ENCODE data around the gene ARHGEF16. TPM values are rescaled to one million over a fixed set of nuclear protein-coding genes. Genes with fewer than 3 reads are reported as not detected.

Gene ARHGEF16
- total RNA-seq, 1 donor from 2014 or later = 7.6 TPM

DNA sequence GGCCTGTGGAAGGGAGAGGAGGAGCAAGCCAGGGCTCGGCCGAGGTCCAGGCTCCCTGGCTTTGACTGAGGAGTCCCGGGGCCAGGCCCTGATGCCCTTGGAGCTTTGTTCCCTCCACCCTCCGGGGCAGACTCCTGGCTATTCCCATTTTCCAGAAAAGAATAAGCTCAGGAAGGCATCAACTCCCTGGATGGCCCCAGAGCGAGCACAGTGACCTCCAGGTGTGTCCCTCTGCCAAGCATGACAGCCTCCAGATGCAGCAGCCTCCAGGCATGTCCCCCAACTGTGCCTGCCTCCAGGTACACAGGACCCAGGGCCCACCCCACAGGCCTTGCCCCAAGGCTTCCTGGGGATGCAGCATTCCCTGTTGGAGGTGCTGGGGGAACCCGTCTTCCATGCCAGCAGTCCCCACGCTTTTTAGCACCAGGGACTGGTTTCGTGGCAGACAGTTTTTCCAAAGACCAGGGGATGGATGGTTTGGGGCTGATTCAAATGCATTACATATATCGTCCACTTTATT lies 15.7 kb upstream of the ARHGEF16 start:
- no peak for DNase-seq

DNA sequence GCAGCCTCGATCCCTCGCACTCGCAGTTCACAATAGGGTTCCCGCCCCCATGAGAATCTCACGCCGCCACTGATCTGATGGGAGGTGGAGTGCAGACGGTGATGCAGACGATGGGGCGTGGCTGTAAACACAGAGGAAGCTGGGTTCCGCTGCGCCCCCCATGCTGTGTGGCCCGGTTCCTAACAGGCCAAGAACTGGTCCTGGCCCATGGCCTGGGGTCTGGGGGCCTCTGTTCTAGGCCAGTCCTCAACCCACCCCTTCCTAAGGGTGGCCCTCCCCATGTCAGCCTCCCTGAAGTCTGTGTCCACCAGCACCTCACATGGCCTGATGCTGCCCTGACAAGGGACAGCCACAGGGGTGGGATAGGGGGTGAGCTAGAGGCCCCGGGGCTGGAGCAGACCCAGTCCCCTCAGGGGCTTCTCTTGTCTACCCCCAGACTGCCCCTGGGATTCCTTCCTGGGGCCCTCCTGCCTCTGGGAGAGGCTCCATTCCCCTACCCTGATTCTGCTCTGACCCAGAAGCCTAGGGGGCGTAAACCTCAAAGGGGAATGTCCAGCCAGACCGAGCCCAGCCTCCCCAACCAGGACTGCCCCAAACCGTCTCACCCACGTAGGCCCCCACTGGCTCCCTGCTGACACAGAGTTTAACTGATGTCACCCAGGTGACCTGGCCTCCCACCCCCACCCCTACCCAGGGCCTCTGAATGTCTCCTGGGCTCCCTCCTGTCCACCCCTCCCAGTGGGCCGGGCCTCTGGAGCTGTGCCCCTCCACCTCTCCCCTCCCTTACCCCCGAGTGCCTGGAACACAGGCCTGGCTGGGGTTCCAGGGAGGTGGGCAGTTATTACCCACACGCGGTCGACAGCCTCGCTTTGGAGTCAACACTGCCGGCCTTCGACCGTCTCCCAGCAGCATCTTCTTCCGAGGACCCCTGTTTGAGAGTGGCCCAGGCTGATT lies 14.8 kb upstream of the ARHGEF16 start:
- DNase-seq = no peak

DNA sequence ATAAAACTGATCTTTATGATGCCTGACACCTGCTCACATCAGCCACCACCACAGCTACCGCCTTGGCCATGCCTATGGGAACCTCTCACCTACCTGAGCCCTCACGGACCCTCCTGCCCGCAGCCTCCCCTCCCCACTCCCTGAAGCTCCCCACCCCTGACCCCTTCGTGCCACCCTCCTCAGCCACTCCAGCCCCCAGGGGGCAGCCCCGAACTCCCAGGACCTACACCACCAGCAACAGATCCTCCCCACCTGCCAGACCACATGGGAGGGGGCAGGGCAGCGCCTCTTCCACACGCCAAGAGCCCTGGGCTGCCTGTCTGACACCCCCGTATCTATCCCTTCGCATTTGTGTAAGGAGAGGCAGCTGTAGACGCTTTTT lies 14.2 kb upstream of the ARHGEF16 start:
- DNase-seq = no peak

DNA sequence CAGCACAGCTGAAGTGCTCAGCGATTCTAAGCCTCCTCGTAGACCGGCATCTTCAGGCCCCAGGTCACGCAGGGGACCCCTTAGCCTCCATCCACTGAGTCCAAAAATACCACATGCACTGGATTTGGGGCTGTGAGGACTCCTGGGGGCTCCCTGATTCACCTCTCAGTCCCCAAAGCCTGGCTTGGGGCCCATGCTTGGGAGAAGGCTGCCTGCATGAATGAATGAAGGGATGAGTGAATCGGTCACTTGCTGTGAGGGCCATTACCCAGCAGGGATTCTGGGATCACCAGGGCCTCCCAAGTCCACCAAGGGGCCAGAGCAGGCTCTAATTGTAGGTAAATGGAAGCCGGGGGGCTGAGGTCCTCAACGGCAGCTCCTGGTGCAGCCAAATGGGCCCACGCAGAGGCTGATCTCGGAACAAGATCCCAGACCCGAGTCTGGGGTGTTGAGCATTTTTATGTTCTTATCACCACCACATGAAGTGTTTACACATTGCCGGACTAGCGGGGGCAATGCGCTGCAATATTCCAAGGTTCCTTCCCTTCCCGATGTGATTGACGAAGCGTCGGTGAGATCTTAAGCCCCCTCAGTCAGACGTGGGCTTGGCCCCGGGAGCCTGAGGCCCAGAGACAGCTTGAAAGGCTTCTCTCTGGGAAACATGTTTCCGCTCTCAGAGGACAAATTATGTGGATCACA lies 13.6 kb upstream of the ARHGEF16 start:
- no peak for DNase-seq

DNA sequence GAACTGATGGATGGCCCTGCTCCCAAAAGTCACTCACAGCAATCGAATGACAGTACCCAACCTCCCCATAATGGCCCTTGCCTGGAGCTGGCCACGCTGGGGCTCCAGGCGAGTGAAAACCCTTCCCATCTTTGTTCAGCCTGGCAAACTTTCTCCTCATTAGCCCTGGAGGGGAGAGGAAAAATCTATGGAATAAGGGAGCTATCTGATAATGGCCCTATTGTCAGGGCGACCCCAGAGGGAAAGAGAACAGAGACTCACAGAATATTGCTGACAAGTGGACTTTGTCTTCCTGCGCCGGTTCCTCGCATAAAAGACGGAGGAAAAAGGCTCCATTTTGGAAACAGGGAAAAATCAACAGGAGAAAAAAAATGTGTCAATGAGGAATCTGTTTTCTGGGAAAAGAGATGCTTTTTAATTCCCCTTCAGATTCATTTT lies 13.0 kb upstream of the ARHGEF16 start:
- no peak for DNase-seq

DNA sequence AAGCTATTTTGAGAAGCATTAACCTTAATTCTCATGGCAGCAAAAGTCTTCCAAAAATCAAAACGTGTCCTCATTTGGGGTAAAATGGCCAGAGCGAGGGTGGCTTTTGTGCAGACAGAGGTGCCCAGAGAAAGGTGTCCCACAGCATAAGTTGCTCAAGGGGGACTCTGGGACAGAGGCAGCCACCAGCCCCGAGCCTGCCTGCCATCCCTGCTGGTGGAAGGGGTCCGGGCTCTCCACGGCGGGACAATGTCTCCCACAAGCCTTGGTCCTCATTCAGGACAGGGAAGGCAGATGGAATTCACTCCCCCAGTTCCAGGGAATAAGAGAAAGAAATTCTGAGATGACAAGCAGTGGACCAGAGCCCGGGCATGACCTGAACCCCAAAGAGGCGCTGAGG lies 12.6 kb upstream of the ARHGEF16 start:
- no peak for DNase-seq

DNA sequence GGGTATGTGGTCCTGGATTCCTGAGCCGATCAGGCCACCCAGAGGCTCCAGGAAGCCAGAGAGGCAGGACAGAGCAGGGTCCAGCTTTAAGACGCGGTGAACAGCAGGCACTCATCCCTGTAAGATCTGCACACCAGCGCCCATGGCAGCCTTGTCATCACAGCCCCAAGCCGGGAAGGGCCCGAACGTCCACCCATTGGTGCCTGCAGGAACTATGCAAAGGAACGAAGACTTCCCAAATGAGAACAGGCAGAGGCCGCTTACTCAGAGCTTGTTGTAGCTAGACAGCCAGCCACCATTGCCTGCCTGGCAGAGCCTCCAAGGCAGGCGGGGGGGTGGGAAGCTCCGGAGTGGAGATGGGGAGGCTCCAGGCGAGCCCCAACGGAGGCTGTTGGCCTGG lies 12.1 kb upstream of the ARHGEF16 start:
- no peak for DNase-seq

DNA sequence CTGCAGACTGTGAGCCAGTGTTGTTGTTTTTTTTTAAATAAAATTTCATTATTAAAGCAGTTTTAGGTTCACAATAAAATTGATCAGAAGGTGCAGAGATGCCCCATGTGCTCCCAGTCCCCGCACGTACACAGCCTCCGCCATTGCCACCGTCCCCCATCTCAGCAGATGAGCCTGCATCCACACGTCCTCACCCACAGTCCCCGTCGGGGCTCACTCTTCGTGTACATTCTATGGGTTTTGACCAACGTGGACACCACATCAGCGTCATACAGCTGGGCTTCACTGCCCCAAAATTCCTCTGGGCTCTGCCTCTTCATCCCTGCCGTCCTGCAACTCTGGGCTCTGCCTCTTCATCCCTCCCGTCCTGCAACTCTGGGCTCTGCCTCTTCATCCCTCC lies 11.6 kb upstream of the ARHGEF16 start:
- DNase-seq = no peak

DNA sequence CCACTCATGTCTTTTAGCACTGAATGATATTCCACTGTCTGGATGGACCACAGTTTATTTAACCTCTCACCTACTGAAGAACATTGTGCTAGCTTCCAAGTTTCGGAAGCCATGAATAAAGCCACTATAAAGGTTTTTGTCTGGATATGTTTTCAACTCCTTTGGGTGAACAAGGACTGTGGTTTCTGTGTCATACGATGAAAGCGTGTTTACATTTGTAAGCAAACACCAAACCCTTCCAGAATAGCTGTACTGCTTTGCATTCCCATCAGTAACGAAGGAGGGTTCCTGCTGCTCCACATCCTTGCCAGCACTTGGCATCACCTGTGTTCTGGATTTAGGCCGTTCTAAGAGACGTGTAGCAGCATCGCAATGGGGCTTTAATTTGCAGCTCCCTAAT lies 10.7 kb upstream of the ARHGEF16 start:
- DNase-seq = no peak

DNA sequence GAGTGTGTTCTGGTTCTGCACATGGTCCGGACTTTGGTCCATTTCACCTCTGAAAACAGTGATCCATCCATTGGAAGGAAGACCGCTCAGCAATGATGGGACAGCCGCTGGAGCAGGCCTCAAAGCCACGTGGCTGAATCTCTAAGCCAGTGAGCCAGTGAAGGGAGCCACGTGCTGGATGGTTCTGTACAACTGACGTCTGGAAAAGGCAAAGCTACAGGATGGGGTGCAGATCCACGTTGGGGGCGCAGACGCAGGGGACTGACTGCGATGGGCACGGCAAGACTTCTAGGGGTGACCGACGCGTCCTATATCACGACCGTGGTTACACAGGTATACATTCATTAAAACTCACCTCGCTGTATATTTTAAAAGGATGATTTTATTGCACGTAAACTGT lies 10.2 kb upstream of the ARHGEF16 start:
- no peak for DNase-seq

DNA sequence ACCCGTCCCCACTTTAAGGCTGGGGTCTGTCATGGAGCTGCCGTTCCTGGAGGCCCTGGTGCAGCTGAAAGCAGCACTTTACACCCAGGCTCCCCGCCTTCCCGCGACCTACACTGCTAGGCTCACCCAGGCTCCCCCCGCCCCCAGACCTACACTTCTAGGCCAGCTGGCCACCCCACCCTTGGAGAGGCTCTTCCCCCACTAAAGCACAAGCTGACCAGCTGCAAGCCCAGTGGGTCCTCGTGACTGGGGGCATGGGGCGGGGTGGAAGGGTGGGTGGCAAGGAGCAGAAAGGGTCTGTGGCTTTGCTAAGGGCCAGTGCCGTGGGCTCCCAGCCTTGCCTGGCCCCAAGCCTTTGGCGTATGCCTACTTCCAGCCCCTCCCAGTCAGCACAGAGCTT lies 9.7 kb upstream of the ARHGEF16 start:
- no peak for DNase-seq

DNA sequence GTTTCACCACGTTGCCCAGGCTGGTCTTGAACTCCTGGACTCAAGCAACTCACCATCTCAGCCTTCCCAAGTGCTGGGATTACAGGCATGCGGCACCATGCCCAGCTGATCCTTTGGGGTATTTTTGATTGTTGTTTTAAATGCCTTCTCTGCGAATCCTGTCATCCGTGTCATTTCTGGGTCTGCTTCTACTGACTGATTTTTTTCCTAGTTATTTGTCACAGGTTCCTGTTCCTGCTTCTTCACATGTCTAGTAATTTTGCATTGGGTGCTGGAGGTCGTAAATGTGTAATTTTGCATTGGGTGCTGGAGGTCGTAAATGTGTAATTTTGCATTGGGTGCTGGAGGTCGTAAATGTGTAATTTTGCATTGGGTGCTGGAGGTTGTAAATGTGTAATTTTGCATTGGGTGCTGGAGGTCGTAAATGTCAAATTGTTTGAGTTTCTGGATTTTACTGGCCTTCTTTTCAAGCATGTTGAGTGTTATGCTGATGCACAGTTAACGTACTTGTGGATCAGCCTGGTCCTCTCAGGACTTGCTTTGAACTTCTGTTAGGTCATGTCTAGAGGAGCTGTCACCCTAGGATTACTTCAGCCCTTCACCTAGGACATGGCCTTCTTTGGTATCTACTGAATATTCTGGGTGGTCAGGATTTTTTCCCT lies 4.1 kb upstream of the ARHGEF16 start:
- no peak for DNase-seq

DNA sequence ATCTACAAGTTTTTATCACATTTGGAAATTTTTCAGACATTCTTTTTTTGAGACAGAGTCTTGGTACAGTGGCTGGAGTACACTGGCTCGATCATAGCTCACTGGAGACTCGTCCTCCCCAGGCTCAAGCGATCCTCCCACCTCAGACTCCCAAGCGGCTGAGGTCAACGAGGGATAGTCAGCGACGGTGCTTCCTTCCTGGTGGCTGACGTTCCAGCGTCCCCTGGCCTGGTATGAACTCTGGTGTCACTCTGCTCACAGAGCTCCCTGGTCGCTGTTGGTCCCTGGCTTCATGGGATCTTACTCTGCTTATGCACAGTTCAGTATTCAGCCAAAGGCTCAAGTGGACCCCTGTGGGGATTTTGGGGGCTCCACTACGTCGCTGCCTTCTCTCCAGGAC lies 3.5 kb upstream of the ARHGEF16 start:
- no peak for DNase-seq

DNA sequence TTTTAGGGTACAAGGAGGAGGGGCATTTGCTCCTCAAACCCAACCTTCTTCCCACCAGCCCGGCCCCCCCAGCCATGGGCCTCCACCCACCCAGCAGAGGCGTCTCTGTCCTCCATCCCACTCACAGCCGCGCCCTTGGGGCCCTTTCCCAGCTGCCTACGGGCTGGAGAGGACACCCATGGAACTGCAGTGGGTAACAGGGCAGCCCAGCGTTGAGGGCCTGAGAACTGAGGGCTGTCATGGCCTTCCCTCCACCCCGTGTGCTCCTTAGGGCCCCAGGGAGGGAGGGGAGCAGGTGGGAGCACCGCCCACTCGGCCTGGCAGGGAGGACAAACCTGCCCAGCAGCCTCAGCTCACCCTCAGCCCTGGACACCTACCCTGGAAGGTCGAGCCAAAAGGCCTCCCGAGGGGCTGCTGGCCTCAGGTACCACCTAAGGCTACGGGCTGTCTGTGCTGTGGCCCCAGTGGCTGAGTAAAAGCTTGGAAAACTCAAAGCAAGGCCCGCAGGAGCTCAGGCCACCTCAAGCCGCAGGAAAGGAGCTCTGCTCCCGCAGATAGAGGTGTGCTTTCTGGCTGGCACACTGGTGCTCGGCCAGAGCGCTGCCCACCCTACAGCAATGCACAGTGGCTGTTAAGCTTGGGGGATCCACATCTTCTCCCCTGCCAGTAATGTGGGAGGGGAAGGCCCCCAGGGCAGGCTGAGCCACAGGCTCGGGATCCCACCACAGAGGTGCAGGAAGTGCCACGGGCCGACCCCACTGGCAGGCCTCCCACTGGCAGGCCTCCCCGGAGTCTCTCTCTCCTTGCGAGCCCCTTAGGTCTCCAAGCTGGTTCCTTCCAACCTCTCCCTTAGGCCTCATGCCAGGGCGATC lies 2.2 kb upstream of the ARHGEF16 start:
- DNase-seq = no peak

DNA sequence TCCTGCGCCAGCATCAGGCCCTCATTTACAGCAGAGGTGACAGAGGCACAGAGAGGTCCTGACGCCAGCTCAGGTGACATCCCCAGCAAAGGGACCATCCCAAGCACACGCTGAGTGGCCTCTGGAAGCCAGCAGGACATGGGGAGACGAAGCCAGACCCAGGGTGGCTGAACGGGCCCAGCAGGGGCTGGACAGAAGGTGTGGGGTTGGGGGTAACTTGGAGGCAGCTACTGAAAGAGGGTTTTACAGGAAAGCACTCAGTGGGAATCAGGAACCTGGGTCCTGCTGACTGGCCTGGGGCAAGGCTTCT lies 1.6 kb upstream of the ARHGEF16 start:
- no peak for DNase-seq

DNA sequence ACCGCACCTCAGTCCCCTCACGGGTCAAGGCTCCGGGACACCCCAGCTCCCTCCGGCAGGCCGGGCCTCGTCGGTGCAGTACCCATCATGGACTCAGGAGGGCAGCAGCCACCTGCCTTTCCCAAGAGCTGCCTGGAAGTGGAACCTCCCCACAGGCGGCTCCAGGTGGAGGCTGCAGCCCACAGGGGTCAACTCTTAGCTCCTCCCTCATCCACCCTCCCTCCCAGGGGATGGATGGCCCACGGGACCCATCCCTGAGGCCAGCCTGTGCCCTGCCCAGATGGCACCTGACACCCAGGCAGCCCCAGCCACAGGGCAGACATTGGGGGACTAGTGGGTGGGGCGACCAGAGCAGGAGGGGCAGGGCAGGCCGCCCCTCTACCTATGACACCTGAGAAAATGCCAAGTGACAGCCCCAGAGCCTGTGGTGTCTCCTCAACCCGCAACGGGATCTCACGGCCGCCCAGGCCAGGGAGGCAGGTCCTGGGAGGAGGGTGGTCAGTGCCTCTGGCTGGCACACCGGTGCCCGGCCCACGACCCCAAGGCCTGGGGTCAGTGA lies 1.2 kb upstream of the ARHGEF16 start:
- peak; percentile 83 for DNase-seq

DNA sequence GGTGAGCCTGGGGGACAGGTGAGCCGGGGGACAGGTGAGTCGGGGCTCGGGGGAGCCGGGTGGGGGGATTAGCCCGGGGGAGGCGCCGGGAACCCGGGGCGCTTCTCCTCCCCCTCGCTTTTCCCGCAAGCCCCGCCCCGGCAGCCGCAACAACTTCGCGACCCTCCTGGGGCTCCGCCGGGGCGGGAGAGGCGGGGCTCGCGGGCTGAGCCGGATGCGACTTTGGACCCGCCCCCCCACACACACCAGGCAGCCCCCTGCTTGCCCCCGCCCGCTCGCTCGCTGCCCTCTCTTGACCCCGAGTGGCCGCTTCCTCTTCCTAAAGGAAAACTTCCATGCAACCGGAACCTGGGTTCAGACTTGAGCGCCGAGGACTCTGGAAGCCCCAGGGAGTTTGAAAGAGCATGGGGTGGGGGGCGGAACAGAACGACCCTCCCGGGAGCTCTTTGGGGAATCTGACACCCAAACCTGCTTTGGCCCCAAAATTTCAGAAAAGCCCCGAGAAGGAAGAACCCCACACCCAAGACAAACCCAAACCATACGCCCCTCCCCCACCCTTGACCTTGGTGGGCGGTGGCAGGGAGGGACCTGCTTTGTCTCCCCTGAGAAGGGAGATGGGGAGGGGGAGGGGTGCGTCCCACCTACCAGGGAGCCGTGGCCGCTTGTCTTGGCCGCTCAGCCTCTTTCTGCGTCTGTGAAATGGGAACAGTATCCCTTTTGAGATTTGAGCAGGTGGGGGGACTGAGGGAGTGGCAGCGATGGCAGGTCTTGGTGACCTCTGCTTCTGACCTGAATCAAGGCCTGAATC lies 550 bp downstream of the ARHGEF16 start:
- DNase-seq = peak; percentile 34

DNA sequence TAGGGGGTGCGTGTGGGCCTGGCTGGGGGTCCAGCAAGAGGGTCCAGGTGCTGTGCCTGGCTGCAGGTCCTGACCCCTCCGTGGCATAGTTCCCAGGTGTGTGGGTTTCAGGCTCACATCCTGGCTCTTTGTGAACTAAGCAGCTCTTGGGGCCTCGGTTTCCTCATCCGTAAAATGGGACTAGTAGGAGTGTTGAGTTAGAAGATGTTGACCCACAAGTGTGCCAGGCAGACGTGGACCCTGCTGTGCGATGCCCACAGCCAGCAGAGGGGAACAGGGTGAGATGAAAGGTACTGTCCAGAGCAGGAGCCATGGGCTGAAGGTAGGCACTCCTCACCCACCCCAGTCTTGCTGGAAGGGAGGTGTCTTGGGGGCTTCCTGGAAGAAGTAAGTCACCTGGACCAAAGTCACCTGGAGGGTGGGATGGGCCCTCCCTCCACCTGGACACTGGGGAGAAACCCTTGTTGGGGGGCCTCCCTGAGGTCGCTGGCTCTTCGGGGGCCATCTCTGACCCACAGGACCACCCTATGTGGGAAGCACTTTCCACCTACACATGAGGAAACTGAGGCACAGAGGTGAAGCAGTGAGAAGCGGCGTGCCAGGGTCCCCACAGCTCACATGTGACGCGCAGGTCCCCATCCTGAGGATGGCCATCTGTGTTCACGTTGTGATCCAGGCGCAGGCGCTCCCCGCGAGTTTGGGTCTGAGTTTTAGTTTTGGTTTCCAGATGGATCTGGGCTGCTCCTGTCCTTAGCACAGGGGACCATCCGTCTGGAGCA lies 1.4 kb downstream of the ARHGEF16 start:
- DNase-seq = no peak

DNA sequence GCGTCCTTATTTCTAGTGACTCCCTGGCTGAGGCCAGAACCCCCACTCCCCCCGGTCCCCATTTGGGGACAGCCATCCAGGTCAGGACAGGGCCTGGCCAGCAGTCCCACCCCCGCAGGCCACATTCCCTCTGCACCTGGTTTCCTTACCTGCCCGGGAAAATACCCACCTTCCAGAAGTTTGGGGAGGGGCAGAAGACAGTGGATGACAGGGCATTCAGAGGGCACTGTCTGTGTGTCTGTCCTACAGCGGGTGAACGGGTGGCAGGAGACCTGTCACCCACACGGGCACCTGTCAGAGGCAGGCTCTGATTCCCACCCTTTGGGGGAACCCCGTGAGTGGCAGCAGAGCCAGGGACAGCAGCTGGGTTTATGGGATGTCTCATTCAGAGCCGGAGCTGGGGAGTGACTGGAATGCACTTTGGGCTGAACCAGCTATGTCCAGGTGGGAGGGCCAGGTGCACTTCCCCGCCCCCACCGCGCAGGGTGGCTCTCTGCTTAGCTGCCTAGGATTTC lies 2.0 kb downstream of the ARHGEF16 start:
- no peak for DNase-seq
